Measurements from ENCODE around the gene ATF4. TPM values are rescaled to one million over a fixed set of nuclear protein-coding genes. Genes with fewer than 3 reads are reported as not detected.

The ATF4 gene
- total and polyA plus RNA-seq, 2 of the 8 experiments (the other 6 are each of a cell fraction or from before 2014, with no cell fraction given) = 553 to 704 TPM

DNA sequence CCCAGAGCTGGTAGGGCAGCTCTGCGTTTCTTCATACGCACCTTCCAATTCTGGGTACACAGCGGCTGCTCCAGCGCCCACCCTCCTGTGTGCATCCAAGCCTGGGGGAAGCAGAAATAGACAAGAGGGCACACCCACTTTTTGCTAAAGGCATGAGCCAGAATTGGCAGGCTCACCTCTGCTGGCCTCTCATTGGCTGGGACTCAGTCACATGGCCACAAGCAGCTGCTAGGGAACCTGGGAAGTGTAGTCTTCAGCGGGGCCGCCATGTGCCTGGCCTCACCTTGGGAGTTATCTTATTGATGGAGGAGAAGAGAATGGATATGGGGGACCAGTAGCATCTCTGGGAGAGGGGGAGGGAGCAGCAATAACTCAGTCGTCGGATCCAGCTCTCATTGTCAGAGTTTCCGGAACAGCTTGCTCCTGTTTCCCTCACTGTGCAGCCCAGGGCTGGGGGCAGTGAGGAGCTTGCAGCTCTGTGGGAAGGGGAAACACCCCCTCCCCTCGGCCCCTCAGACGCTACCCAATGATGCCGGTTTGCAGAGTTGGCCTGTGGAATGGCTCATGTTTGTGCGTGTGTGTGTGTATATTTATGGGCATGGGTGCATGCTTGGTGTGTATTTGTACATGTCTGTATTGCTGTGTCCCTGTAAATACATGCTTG, 30.1 kb upstream of the ATF4 start (continued):
- peak; percentile 84 for TF ChIP-seq SIX5 (IDR thresholded peaks at IDR 0.05; ENCODE audit: low read depth, low read length)

Data from H1 (cell line).